Endothelial cell of hepatic sinusoid (primary cell): ENCODE results near the gene PSEN1.

Experiments
- in situ Hi-C: cut with HindIII; loops from 2 replicates; pipeline ENCODE4 v1.10.0; 2017; ENCODE audit warnings: low sequenced_read_pairs

PSEN1 gene

GRCh38 chr14:73250781-73251500 lies 114.6 kb downstream of the PSEN1 start:
- in situ Hi-C loops, result no loop called here

DNA sequence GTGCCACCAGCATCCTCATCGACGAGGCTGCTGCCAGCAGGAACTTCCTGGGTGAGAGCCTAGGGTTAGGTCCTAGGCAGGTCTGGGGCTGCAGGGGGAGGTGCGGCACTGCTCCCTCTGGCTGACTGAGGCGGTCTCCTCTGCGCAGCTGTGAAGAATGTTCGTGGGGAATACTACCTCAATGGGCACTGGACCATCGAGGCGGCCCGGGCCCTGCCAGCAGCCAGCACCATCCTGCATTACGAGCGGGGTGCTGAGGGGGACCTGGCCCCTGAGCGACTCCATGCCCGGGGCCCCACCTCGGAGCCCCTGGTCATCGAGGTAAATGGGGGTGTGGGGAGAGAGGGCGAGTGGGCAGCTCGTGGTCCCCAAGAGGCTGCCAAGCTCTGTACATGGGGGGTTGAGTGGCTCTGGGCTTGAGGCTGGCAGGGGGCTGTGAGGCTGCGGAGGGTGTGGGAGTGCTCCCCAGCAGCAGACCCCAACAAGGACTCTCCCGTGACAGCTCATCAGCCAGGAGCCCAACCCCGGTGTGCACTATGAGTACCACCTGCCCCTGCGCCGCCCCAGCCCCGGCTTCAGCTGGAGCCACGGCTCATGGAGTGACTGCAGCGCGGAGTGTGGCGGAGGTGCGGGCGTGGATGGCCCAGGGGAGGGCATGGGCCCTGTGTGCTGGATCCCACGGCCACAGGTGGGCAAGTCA lies 115.4 kb downstream of the PSEN1 start:
- in situ Hi-C loops, result no loop called here

DNA sequence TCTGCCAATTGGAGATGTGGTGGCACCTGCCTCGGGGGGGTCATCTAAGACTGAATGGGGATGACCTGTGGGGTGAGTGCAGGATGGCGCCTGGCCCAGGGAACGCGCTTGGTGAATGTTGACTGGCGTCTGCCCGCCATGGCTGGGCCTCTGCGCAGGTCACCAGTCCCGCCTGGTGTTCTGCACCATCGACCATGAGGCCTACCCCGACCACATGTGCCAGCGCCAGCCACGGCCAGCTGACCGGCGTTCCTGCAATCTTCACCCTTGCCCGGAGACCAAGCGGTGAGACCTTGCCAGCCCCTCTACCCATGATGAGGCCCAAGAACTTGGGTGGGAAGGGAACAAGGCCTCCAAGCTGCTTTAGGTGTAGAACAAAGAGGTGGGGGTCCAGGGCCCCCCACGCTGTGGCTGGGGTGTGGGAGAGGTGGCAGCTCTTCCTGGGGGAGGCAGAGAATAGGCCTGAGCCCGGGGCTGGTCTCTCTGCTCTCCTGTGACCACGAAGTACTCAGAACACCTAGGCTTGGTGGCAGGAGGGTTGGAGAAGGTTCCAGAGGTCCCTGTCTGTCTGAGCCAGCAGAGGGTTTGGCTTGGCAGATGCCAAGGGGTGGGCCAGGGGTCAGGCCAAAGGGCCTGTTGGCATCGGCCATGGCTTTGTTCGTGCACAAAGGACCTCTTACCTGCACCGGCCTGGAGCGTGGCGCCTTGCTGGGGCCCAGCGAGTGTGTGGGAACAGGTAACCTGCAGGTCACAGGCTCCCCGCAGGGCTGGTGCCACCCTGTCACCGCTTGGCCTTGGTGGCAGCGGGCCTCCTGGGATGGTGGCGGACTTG lies 116.4 kb downstream of the PSEN1 start:
- in situ Hi-C loops, result no loop called here

DNA sequence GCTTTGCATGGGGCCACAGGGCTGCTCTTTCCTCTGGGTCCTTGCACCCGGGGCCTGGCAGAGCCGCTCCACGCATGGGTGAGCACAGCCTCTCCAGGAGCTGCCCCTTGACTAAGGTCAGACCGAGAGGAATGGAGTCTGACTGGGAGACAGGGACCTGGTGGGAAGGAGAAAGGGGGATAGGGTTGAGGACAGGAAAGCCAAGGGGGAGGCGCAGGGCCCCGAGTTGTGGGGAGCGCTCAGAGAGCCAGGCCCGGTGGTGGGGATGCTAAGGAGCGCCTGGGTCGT lies 117.0 kb downstream of the PSEN1 start:
- in situ Hi-C loops, result no loop called here

DNA sequence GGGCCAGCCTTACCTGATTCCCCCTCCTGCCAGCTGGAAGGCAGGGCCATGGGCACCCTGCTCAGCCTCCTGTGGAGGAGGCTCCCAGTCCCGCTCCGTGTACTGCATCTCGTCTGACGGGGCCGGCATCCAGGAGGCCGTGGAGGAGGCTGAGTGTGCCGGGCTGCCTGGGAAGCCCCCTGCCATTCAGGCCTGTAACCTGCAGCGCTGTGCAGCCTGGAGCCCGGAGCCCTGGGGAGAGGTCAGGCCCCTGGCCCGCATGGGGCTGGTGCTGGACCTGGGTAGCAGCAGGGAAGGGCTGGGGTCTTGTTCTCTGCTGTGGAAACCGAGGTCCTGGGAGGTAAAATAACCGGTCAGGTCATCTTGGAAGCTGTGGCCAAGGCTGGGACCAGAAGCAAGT lies 117.4 kb downstream of the PSEN1 start:
- in situ Hi-C loops, result no loop called here

DNA sequence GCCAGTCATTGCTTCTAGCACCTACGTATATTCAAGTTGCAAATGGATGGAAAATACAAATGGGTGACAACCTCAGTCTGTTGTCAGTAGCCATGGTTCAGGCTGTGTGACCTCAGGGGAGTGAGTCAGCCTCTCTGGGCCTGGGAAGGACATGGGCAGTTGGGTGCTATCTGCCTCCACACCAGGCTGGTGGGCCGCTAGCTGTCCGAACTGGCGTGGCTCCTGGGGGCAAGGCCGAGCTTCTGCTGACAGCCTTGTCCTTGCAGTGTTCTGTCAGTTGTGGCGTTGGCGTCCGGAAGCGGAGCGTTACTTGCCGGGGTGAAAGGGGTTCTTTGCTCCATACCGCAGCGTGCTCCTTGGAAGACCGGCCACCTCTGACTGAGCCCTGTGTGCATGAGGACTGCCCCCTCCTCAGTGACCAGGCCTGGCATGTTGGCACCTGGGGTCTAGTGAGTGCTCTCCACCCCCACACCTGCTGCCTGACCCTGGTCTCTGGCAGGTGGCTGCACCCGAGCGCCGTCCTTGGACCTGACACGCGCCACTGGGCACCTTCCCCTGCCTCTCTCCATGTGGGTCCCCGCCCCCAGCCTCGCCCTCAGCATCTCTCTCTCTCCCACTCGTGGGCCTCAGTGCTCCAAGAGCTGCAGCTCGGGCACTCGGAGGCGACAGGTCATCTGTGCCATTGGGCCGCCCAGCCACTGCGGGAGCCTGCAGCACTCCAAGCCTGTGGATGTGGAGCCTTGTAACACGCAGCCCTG lies 118.1 kb downstream of the PSEN1 start:
- in situ Hi-C loops, result no loop called here

- in situ Hi-C loops, result no loop called here
Observed at GRCh38 chr14:73255005-73255400, 118.7 kb downstream of the PSEN1 start.

- in situ Hi-C loops, result no loop called here
Observed at GRCh38 chr14:73255693-73256225, 119.5 kb downstream of the PSEN1 start.

DNA sequence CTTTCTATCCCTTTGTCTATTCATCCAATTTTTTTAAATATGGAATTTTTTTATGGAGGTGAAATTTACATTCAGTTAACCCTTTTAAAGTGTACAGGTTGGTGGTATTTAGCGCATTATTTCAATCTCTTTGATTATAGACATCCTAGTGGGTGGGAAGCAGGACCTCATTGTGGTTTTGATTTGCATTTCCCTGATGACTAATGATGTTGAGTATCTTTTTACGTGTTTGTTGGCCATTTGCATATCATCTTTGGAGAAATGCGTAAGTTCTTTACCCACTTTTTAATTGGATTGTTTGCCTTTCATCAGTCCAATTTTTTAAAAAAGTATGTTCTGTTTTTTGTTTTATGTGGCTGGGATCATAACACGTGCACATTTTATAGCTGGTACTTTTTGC lies 121.8 kb downstream of the PSEN1 start:
- in situ Hi-C loops, result no loop called here

GRCh38 chr14:73258845-73259611 lies 122.7 kb downstream of the PSEN1 start:
- in situ Hi-C loops, result no loop called here

GRCh38 chr14:73259837-73260236 lies 123.5 kb downstream of the PSEN1 start:
- in situ Hi-C loops, result no loop called here

DNA sequence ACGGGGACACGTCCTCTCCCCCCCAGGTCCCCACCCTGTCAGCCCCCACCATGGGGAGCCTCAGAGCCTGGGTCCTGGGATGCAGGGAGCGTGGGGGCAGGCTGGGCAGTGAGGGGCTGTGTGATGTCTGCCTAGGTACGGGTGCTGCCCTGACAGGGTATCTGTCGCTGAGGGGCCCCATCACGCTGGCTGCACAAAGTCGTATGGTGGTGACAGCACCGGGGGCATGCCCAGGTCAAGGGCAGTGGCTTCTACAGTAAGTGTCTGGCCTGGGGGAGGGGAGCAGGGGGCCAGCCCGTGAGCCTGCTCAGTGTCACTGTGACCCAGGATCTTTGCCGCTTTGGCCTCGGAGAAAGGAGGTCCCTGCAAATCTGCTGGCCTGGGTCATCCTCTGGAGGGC lies 124.3 kb downstream of the PSEN1 start:
- in situ Hi-C loops, result no loop called here

GRCh38 chr14:73261075-73261474 lies 124.8 kb downstream of the PSEN1 start:
- in situ Hi-C loops, result no loop called here

- in situ Hi-C loops, result no loop called here
Observed at GRCh38 chr14:73261520-73262426, 125.5 kb downstream of the PSEN1 start.

DNA sequence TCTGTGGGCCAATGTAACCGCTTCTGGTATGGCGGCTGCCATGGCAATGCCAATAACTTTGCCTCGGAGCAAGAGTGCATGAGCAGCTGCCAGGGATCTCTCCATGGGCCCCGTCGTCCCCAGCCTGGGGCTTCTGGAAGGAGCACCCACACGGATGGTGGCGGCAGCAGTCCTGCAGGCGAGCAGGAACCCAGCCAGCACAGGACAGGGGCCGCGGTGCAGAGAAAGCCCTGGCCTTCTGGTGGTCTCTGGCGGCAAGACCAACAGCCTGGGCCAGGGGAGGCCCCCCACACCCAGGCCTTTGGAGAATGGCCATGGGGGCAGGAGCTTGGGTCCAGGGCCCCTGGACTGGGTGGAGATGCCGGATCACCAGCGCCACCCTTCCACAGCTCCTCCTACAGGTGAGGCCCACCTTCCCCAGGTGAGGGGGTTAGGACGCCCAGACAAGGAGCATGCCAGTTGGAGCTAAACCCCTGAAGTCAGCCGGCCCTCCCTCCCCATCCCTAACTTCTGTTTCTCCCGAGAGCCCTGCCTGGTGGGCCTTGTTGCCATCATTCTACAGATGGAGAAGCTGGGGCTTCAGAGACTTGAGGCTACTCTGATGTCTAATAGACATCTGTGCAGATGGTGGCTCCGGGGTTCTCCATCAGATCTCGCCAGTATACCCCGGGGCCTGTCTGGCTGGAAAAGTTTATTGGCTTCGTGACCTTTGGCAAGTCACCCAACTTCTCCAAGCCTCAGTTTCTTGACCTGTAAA lies 126.3 kb downstream of the PSEN1 start:
- in situ Hi-C loops, result no loop called here

DNA sequence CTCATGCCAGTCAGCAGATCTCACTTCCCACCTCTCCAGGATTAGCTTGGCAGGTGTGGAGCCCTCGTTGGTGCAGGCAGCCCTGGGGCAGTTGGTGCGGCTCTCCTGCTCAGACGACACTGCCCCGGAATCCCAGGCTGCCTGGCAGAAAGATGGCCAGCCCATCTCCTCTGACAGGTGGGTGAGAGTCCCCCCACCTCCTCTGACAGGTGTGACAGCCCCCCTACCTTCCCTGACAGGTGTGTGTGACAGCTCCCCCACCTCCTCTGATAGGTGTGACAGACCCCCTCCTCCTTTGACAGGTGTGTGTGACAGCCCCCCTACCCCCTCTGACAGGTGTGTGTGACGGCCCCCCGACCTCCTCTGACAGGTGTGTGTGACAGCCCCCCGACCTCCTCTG lies 127.3 kb downstream of the PSEN1 start:
- in situ Hi-C loops, result no loop called here

- in situ Hi-C loops, result no loop called here
Observed at GRCh38 chr14:73264080-73264884, 128.0 kb downstream of the PSEN1 start.
